IMR-90 (cell line): ENCODE results near the gene MIEF1. TPM values are rescaled to one million over a fixed set of nuclear protein-coding genes. Genes with fewer than 3 reads are reported as not detected.

Source experiments
- ATAC-seq: fragments of 200-7000 bp; cut with Tn5 transposase; 2 replicates; pipeline ENCODE4 v1.9.1; 2020; ENCODE audit warnings: low read depth, mild to moderate bottlenecking, moderate library complexity
- BruUV-seq: library from RNA; stranded (reverse); fragments of 400-500 nt; replicated peaks from 2 replicates; lab custom pipeline; 2021; lab: Mats Ljungman, UMichigan
- CTCF ChIA-PET: fragments of 300-600 bp; formaldehyde crosslinking; extraction: SDS; loops from one replicate; lab custom pipeline; 2021; ENCODE audit warnings: antibody characterized with exemption; lab: Yijun Ruan, JAX
- POLR2A ChIA-PET: fragments of 300-600 bp; sonication (Branson Sonifier 250); formaldehyde crosslinking; loops from one replicate; lab custom pipeline; 2022; ENCODE audit warnings: antibody characterized with exemption; ENCODE audit not compliant: unreplicated experiment; lab: Charles Lee
- DNase-seq: peaks from one replicate; pipeline ENCODE4 v3.0.0; 2013
- H2AFZ ChIP-seq: replicated peaks from 2 replicates; pipeline ENCODE3; 2013; ENCODE audit warnings: low read length, mild to moderate bottlenecking; ENCODE audit not compliant: poor library complexity
- H2AK5ac ChIP-seq: 2 replicates; pipeline ENCODE4 v1.6.1; 2013; ENCODE audit warnings: low read depth, low read length, inconsistent platforms
- H2AK9ac ChIP-seq: replicated peaks from 2 replicates; pipeline ENCODE3; 2013; ENCODE audit warnings: mild to moderate bottlenecking, low read depth, low read length, moderate library complexity; ENCODE audit not compliant: poor library complexity
- H2BK120ac ChIP-seq: 2 replicates; pipeline ENCODE4 v1.6.1; 2013; ENCODE audit warnings: low read depth, low read length, inconsistent platforms
- H2BK15ac ChIP-seq: 3 replicates; pipeline ENCODE4 v1.6.1; 2013; ENCODE audit warnings: low read depth, low read length, inconsistent platforms
- H2BK20ac ChIP-seq: 2 replicates; pipeline ENCODE4 v1.6.1; 2013; ENCODE audit warnings: low read depth, mild to moderate bottlenecking, inconsistent platforms, low read length, moderate library complexity
- H2BK5ac ChIP-seq: 2 replicates; pipeline ENCODE4 v1.6.1; 2013; ENCODE audit warnings: mild to moderate bottlenecking, low read depth, low read length, inconsistent platforms; ENCODE audit not compliant: poor library complexity, severe bottlenecking
- H3K14ac ChIP-seq: replicated peaks from 2 replicates; pipeline ENCODE4 v1.6.1; 2013; ENCODE audit warnings: low read depth, low read length, inconsistent platforms
- H3K18ac ChIP-seq: 2 replicates; pipeline ENCODE4 v1.6.1; 2013; ENCODE audit warnings: low read depth, low read length, control low read depth
- H3K23ac ChIP-seq: 2 replicates; pipeline ENCODE4 v1.6.1; 2013; ENCODE audit warnings: low read depth, low read length, inconsistent platforms
- H3K27ac ChIP-seq: 2 replicates; pipeline ENCODE4 v1.5.1; 2013; ENCODE audit warnings: mild to moderate bottlenecking, control low read depth, low read length; ENCODE audit not compliant: insufficient read depth
- H3K27me3 ChIP-seq: 2 replicates; pipeline ENCODE4 v1.6.1; 2013; ENCODE audit warnings: low read length; ENCODE audit not compliant: control insufficient read depth, insufficient read depth
- H3K36me3 ChIP-seq: 2 replicates; pipeline ENCODE4 v1.6.1; 2013; ENCODE audit warnings: low read length, mixed read lengths; ENCODE audit not compliant: control insufficient read depth, insufficient read depth
- H3K4ac ChIP-seq: 2 replicates; pipeline ENCODE4 v1.6.1; 2013; ENCODE audit warnings: low read depth, low read length, inconsistent platforms
- H3K4me1 ChIP-seq: 2 replicates; pipeline ENCODE4 v1.6.1; 2013; ENCODE audit warnings: low read length, mixed read lengths; ENCODE audit not compliant: control insufficient read depth, insufficient read depth
- H3K4me2 ChIP-seq: 2 replicates; pipeline ENCODE4 v1.6.1; 2013; ENCODE audit warnings: low read depth, mild to moderate bottlenecking, control low read depth, low read length, moderate library complexity
- H3K4me3 ChIP-seq: 2 replicates; pipeline ENCODE4 v1.5.1; 2013; ENCODE audit warnings: low read depth, mild to moderate bottlenecking, control low read depth, low read length, moderate library complexity; ENCODE audit not compliant: insufficient read depth
- H3K56ac ChIP-seq: 2 replicates; pipeline ENCODE4 v1.6.1; 2013; ENCODE audit warnings: low read length, inconsistent platforms; ENCODE audit not compliant: insufficient read depth; ENCODE audit errors: extremely low read depth
- H3K79me1 ChIP-seq, 2 experiments: 2 replicates each; pipeline ENCODE4 v1.6.1; 2013; ENCODE audit warnings: low read length in 2 of 2, inconsistent platforms in 1 of 2, low read depth in 1 of 2
- H3K9ac ChIP-seq: 2 replicates; pipeline ENCODE4 v1.6.1; 2013; ENCODE audit warnings: low read depth, low read length, control low read depth
- H3K9me1 ChIP-seq: 2 replicates; pipeline ENCODE4 v1.6.1; 2013; ENCODE audit warnings: low read length, inconsistent platforms; ENCODE audit not compliant: insufficient read depth
- H3K9me3 ChIP-seq: 2 replicates; pipeline ENCODE4 v1.6.1; 2013; ENCODE audit warnings: low read length; ENCODE audit not compliant: control insufficient read depth, insufficient read depth
- H4K20me1 ChIP-seq: 2 replicates; pipeline ENCODE4 v1.6.1; 2013; ENCODE audit warnings: low read length, inconsistent platforms; ENCODE audit not compliant: insufficient read depth
- H4K5ac ChIP-seq: 2 replicates; pipeline ENCODE4 v1.6.1; 2013; ENCODE audit warnings: mild to moderate bottlenecking, low read depth, low read length, control low read depth
- H4K8ac ChIP-seq, 2 experiments: 2 replicates each; pipeline ENCODE4 v1.6.1; 2013; ENCODE audit warnings: low read depth in 2 of 2, low read length in 2 of 2, control low read depth in 1 of 2, inconsistent platforms in 1 of 2
- H4K91ac ChIP-seq: 2 replicates; pipeline ENCODE4 v1.6.1; 2013; ENCODE audit warnings: low read depth, low read length, inconsistent platforms; ENCODE audit not compliant: insufficient read depth
- BHLHE40 ChIP-seq: fragments of 150-350 bp; IDR thresholded peaks from 2 replicates; pipeline ENCODE4 v1.6.1; 2016; ENCODE audit warnings: mild to moderate bottlenecking, low read depth, low read length
- CEBPB ChIP-seq: IDR thresholded peaks from 2 replicates; pipeline ENCODE4 v1.6.1; 2012; ENCODE audit warnings: low read depth, low read length, improper control_type of control experiment
- FOS ChIP-seq: fragments of 150-350 bp; IDR thresholded peaks from 2 replicates; pipeline ENCODE4 v1.6.1; 2016; ENCODE audit warnings: low read depth, low read length
- MAFK ChIP-seq: IDR thresholded peaks from 2 replicates; pipeline ENCODE4 v1.6.1; 2012; ENCODE audit warnings: low read depth, low read length, improper control_type of control experiment
- MXI1 ChIP-seq: IDR thresholded peaks from 2 replicates; pipeline ENCODE4 v1.6.1; 2012; ENCODE audit warnings: low read depth, mild to moderate bottlenecking, low read length, moderate library complexity, borderline replicate concordance
- NFE2L2 ChIP-seq: fragments of 150-350 bp; IDR thresholded peaks from 2 replicates; pipeline ENCODE4 v1.6.1; 2016; ENCODE audit warnings: low read depth, mild to moderate bottlenecking, low read length
- RAD21 ChIP-seq: IDR thresholded peaks from 2 replicates; pipeline ENCODE4 v1.6.1; 2012; ENCODE audit warnings: low read length, improper control_type of control experiment
- RCOR1 ChIP-seq: IDR thresholded peaks from 2 replicates; pipeline ENCODE4 v1.6.1; 2012; ENCODE audit warnings: mild to moderate bottlenecking, low read length, improper control_type of control experiment; ENCODE audit not compliant: insufficient replicate concordance
- RFX5 ChIP-seq: IDR thresholded peaks from 2 replicates; pipeline ENCODE4 v1.8.0; 2012; ENCODE audit warnings: low read depth, mild to moderate bottlenecking, low read length, moderate library complexity
- WGBS, 2 experiments: methylation state at CpG; one replicate each; pipeline versions ENCODE4 v1.1.5 to v1.1.7; 2013; ENCODE audit warnings: missing lambda C conversion rate in 2 of 2; ENCODE audit not compliant: insufficient read length in 1 of 2; ENCODE audit errors: extremely low coverage in 2 of 2; 5-methylcytosine and 5-hydroxymethylcytosine counted together
- dilution Hi-C: fragments of 300-500 bp; cut with HindIII; formaldehyde crosslinking; loops from one replicate; pipeline ENCODE4 v1.14.3; 2018; ENCODE audit warnings: low sequenced_read_pairs; ENCODE audit not compliant: unreplicated experiment
- in situ Hi-C: fragments of 300-500 bp; cut with MboI; formaldehyde crosslinking; loops from 3 replicates; pipeline ENCODE4 v1.14.3; 2019; ENCODE audit warnings: low sequenced_read_pairs, inconsistent platforms, mixed read lengths
- intact Hi-C: fragments of 100-400 bp; cut with micrococcal nuclease; formaldehyde crosslinking; loops from 2 replicates; pipeline ENCODE4 v1.10.0; 2022
- polyA plus RNA-seq, 3 experiments: library from polyadenylated mRNA; depleted of rRNA; stranded (reverse); fragments of >200 nt; gene quantifications; 2 replicates each; pipeline ENCODE4 v1.2.3, GENCODE V29; 2012; ENCODE audit warnings: low replicate concordance in 1 of 3
- total RNA-seq: library from RNA; depleted of rRNA; stranded (reverse); fragments of >200 nt; gene quantifications from 2 replicates; pipeline ENCODE4 v1.2.3, GENCODE V29; 2012
- TF ChIP-seq, protein P1 (sequence below): fragments of 150-350 bp; IDR thresholded peaks from 2 replicates; pipeline ENCODE4 v1.6.1; 2016; ENCODE audit warnings: low read depth, mild to moderate bottlenecking, low read length, moderate library complexity, borderline replicate concordance
- TF ChIP-seq, protein P2 (sequence below): fragments of 150-350 bp; IDR thresholded peaks from 2 replicates; pipeline ENCODE4 v1.6.1; 2017; ENCODE audit warnings: mild to moderate bottlenecking, antibody characterized with exemption, low read length, low read depth

Gene MIEF1
- total and polyA plus RNA-seq, 2 of the 4 experiments (the other 2 are of a cell fraction), result 9.7 to 16.9 TPM

DNA sequence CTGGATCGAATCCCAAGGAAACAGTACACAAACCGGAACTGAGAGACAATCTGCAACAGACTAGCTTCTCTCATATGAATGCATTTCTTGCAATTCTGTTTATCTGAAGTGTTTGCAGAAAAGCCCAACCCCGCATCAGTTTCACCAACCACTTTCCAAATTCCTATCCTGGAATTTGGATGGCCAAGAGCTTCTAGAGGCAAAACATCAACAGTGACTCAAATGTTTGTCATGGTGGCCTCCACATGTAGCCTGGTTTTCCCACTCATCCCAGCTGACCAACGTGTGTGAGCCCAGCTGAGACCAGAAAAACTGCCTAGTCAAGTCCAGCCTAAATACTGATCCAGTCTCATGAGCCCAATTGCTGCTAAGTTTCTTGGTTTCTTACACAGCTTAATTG lies 8.3 kb upstream of the MIEF1 start:
- Histone ChIP-seq H2BK15ac (peak overlapping the region; percentile 75; the same call in 2 of the 3 replicates), H3K9ac (no peak overlapping the region), H3K9me3 (no peaks in the 10 kb centered on the region), H4K8ac (peak overlapping the region in 1 of 2 experiments; percentile 54; a peak in 2 of 4 replicates), H3K14ac (peak overlapping the region; percentile 62), H3K36me3 (no peaks in the 10 kb centered on the region), H3K4me3 (no peak overlapping the region), H2AK5ac (peak overlapping the region; percentile 91; the same call in 1 of the 2 replicates), H3K27ac (peak overlapping the region; percentile 23; the same call in 1 of the 2 replicates), H3K56ac (peak overlapping the region; percentile 40; the same call in 1 of the 2 replicates), H2BK120ac (peak overlapping the region; percentile 85), H3K27me3 (no peaks in the 10 kb centered on the region), H2AK9ac (no peak overlapping the region), H2BK20ac (peak overlapping the region; percentile 53), H4K5ac (no peak overlapping the region), H2AFZ (peak overlapping the region; percentile 34), H3K4me2 (peak overlapping the region; percentile 45; the same call in 1 of the 2 replicates), H3K79me1 (peaks cover 0 to 8% of the 10 kb centered on the region in 2 experiments; a peak in 1 of 4 replicates), H3K4ac (peak overlapping the region; percentile 85; the same call in 1 of the 2 replicates), H3K4me1 (peaks cover 8% of the 10 kb centered on the region), H2BK5ac (peak overlapping the region; percentile 79), H4K20me1 (peaks cover 12% of the 10 kb centered on the region; the same call in 1 of the 2 replicates), H3K9me1 (peaks cover 22% of the 10 kb centered on the region), H3K23ac (peak overlapping the region; percentile 72), H3K18ac (peak overlapping the region; percentile 2; the same call in 1 of the 2 replicates), H4K91ac (peak overlapping the region; percentile 65)
- in situ Hi-C loops (no loop called here), intact Hi-C loops (loop anchor here (1.0 to 10.0 kb wide), 4 partner anchors 19 to 319 kb away; partner anchors contain the start of gene ATF4), dilution Hi-C loops (no loop called here)
- TF ChIP-seq FOS, result peak; percentile 65
- TF ChIP-seq, protein P1, sequence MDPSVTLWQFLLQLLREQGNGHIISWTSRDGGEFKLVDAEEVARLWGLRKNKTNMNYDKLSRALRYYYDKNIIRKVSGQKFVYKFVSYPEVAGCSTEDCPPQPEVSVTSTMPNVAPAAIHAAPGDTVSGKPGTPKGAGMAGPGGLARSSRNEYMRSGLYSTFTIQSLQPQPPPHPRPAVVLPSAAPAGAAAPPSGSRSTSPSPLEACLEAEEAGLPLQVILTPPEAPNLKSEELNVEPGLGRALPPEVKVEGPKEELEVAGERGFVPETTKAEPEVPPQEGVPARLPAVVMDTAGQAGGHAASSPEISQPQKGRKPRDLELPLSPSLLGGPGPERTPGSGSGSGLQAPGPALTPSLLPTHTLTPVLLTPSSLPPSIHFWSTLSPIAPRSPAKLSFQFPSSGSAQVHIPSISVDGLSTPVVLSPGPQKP, result no peak
- TF ChIP-seq BHLHE40, result 0 out of 2 replicates have a peak, but pooled peaks have one; percentile 41
- no peak for TF ChIP-seq CEBPB
- TF ChIP-seq MAFK, result peak; percentile 21; the same call in 1 of the 2 replicates
- TF ChIP-seq NFE2L2, result peak; percentile 66
- TF ChIP-seq, protein P2, sequence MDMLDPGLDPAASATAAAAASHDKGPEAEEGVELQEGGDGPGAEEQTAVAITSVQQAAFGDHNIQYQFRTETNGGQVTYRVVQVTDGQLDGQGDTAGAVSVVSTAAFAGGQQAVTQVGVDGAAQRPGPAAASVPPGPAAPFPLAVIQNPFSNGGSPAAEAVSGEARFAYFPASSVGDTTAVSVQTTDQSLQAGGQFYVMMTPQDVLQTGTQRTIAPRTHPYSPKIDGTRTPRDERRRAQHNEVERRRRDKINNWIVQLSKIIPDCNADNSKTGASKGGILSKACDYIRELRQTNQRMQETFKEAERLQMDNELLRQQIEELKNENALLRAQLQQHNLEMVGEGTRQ, result peak; percentile 56
- peak; percentile 37 for TF ChIP-seq RCOR1
- TF ChIP-seq RFX5, result no peak
- peak; percentile 91 for TF ChIP-seq MXI1
- TF ChIP-seq RAD21, result 0 out of 2 replicates have a peak, but pooled peaks have one; percentile 14
- peak; percentile 77 for ATAC-seq
- POLR2A ChIA-PET, result interaction anchor here (0.6 to 1.1 kb wide), 4 partner anchors 22 to 551 kb away, joined by 3 to 4 read pairs (median 3); no protein-coding TSS in a partner anchor
- no TSS peak for BruUV-seq
- CTCF ChIA-PET, result interaction anchor here (0.6 to 1.6 kb wide), 8 partner anchors 11 to 158 kb away, joined by 3 to 14 read pairs (median 3); no protein-coding TSS in a partner anchor
- 0% methylated on average over 1 of the region's 4 CpGs; no CpG with 5 or more reads in 1 of the 2 experiments for WGBS, 2 experiments
- peak; percentile 92 for DNase-seq
